Aorta (tissue), 5 donors: ENCODE results near the gene ADRA2A. TPM values are rescaled to one million over a fixed set of nuclear protein-coding genes. Genes with fewer than 3 reads are reported as not detected.

Experiments
- ATAC-seq: fragments of 200-7000 bp; cut with Tn5 transposase; one replicate; pipeline ENCODE4 v1.9.1; 2022; ENCODE audit warnings: moderate library complexity; ENCODE audit not compliant: low FRiP score
- DNase-seq, 2 donors: peaks; one replicate each; pipeline ENCODE4 v3.0.0-alpha.2; 2020
- H3K27ac ChIP-seq, 2 donors: one replicate each; pipeline ENCODE4 v1.5.1; 2013; ENCODE audit warnings: low read length in 2 of 2, mild to moderate bottlenecking in 2 of 2, moderate library complexity in 2 of 2, control low read depth in 1 of 2, inconsistent platforms in 1 of 2, low read depth in 1 of 2
- H3K27me3 ChIP-seq, 2 donors: one replicate each; pipeline ENCODE4 v1.6.1; 2013; ENCODE audit warnings: control low read depth in 1 of 2, low read length in 1 of 2, mild to moderate bottlenecking in 1 of 2, moderate library complexity in 1 of 2; ENCODE audit not compliant: insufficient read depth in 2 of 2, control insufficient read depth in 1 of 2
- H3K36me3 ChIP-seq, 2 donors: one replicate each; pipeline ENCODE4 v1.6.1; 2013; ENCODE audit warnings: control low read depth in 1 of 2, low read length in 1 of 2, mild to moderate bottlenecking in 1 of 2; ENCODE audit not compliant: insufficient read depth in 2 of 2, control insufficient read depth in 1 of 2
- H3K4me1 ChIP-seq, 2 donors: one replicate each; pipeline ENCODE4 v1.6.1; 2013; ENCODE audit warnings: low read length in 2 of 2, control low read depth in 1 of 2, mild to moderate bottlenecking in 1 of 2, moderate library complexity in 1 of 2; ENCODE audit not compliant: insufficient read depth in 2 of 2, control insufficient read depth in 1 of 2
- H3K4me3 ChIP-seq, 2 donors: one replicate each; pipeline ENCODE4 v1.5.1; 2013; ENCODE audit warnings: low read length in 2 of 2, control low read depth in 1 of 2, mild to moderate bottlenecking in 1 of 2
- H3K9me3 ChIP-seq: one replicate; pipeline ENCODE4 v1.6.1; 2013; ENCODE audit warnings: mild to moderate bottlenecking, low read length; ENCODE audit not compliant: control insufficient read depth
- WGBS, 2 donors: extraction: QIAGEN DNeasy Blood & Tissue Kit; methylation state at CpG; one replicate each; pipeline ENCODE4 v1.1.7; 2013; 5-methylcytosine and 5-hydroxymethylcytosine counted together
- intact Hi-C, 2 donors: fragments of 100-400 bp; cut with DNase I; formaldehyde crosslinking; loops; one replicate each; pipeline versions ENCODE4 v1.14.2 to v1.15.0; 2022
- polyA plus RNA-seq, 2 donors: library from polyadenylated mRNA; stranded (reverse); fragments of 200-250 nt; gene quantifications; one replicate each; pipeline ENCODE4 v1.2.3, GENCODE V29; 2013
- total RNA-seq, 2 donors: library from RNA; stranded (reverse); fragmentation: NEBNext Ultra II Directional; extraction: Animal tissue kit (Norgen Biotek cat#: 25700); gene quantifications; one replicate each; pipeline ENCODE4 v1.2.1, GENCODE V29; 2021
- donor health status: healthy with polysubstance abuse.
- donor health status: Bipolar disorder and iron deficiency.
- donor health status: DM: no; HTN: no; CAD: no.
- donor health status: DM: no; HTN: no; CAD: no.
- donor health status: DM: yes; HTN: yes; CAD: no.

Gene ADRA2A
- total and polyA plus RNA-seq, 4 donors = 0.13 to 11.5 (median 5.9) TPM

- Histone ChIP-seq H3K27ac (no peak overlapping the region), H3K36me3 (no peaks in the 10 kb centered on the region), H3K27me3 (no peaks in the 10 kb centered on the region), H3K4me1 (no peaks in the 10 kb centered on the region), H3K4me3 (no peak overlapping the region), H3K9me3 (peaks cover 2% of the 10 kb centered on the region)
- no peak for ATAC-seq
- intact Hi-C loops = no loop called here
- peak in 1 of 2 donors; percentile 11 for DNase-seq
These were observed 45.3 kb downstream of the ADRA2A start for GRCh38 chr10:111122127-111122526.

- Histone ChIP-seq H3K27ac (no peak overlapping the region), H3K9me3 (peaks cover 2% of the 10 kb centered on the region), H3K36me3 (no peaks in the 10 kb centered on the region), H3K4me1 (no peaks in the 10 kb centered on the region), H3K27me3 (no peaks in the 10 kb centered on the region), H3K4me3 (no peak overlapping the region)
- intact Hi-C loops = no loop called here
- no peak for ATAC-seq
- DNase-seq = no peak
- WGBS, 2 donors = 89 to 90% methylated on average over 6 of the region's 6 CpGs
These were observed 47.1 kb downstream of the ADRA2A start for GRCh38 chr10:111123883-111124282.

- ATAC-seq (no peak), DNase-seq (no peak)
- no peaks in the 10 kb centered on the region for H3K36me3 ChIP-seq
- H3K4me3 ChIP-seq = no peak overlapping the region
- H3K9me3 ChIP-seq = peaks cover 3% of the 10 kb centered on the region
- intact Hi-C loops = no loop called here
- H3K4me1 ChIP-seq = no peaks in the 10 kb centered on the region
- peaks cover 0 to 1% of the 10 kb centered on the region in 2 donors for H3K27me3 ChIP-seq
- WGBS, 2 donors = 77 to 82% methylated on average over 2 of the region's 2 CpGs
- no peak overlapping the region for H3K27ac ChIP-seq
These were observed 48.3 kb downstream of the ADRA2A start for GRCh38 chr10:111125102-111125501.

- H3K4me1 ChIP-seq = no peaks in the 10 kb centered on the region
- WGBS, 2 donors = 67 to 76% methylated on average over 2 of the region's 2 CpGs
- H3K36me3 ChIP-seq = no peaks in the 10 kb centered on the region
These were observed 49.2 kb downstream of the ADRA2A start for GRCh38 chr10:111126077-111126476.

GRCh38 chr10:111127081-111127848, 50.4 kb downstream of the ADRA2A start:
- whole genome bisulfite sequencing, 2 donors = 60 to 64% methylated on average over 5 of the region's 5 CpGs
- Histone ChIP-seq H3K4me1 (no peaks in the 10 kb centered on the region), H3K36me3 (no peaks in the 10 kb centered on the region), H3K27me3 (peaks cover 0 to 1% of the 10 kb centered on the region in 2 donors), H3K4me3 (no peak overlapping the region), H3K27ac (no peak overlapping the region), H3K9me3 (peaks cover 3% of the 10 kb centered on the region)
- intact Hi-C loops = no loop called here
- DNase-seq (no peak), ATAC-seq (no peak)

More at GRCh38 chr10:111126077-111126476, 49.2 kb downstream of the ADRA2A start:
- Histone ChIP-seq H3K27me3 (peaks cover 0 to 1% of the 10 kb centered on the region in 2 donors), H3K9me3 (peaks cover 3% of the 10 kb centered on the region), H3K4me3 (no peak overlapping the region), H3K27ac (no peak overlapping the region)
- intact Hi-C loops = no loop called here
- ATAC-seq = no peak
- no peak for DNase-seq

GRCh38 chr10:111128331-111129180, 51.7 kb downstream of the ADRA2A start:
- DNase-seq (peak in 1 of 2 donors; percentile 63), ATAC-seq (no peak)
- Histone ChIP-seq H3K9me3 (peaks cover 3% of the 10 kb centered on the region), H3K27ac (no peak overlapping the region), H3K36me3 (no peaks in the 10 kb centered on the region), H3K4me3 (no peak overlapping the region), H3K4me1 (no peaks in the 10 kb centered on the region), H3K27me3 (peaks cover 0 to 1% of the 10 kb centered on the region in 2 donors)
- intact Hi-C loops = no loop called here
- WGBS, 2 donors = 52 to 56% methylated on average over 15 of the region's 15 CpGs

GRCh38 chr10:111129363-111129762, 52.5 kb downstream of the ADRA2A start:
- peaks cover 0 to 1% of the 10 kb centered on the region in 2 donors for H3K27me3 ChIP-seq
- H3K4me1 ChIP-seq = no peaks in the 10 kb centered on the region
- ATAC-seq (no peak), DNase-seq (no peak)
- no peak overlapping the region for H3K27ac ChIP-seq
- no peaks in the 10 kb centered on the region for H3K36me3 ChIP-seq
- 48 to 53% methylated on average over 6 of the region's 6 CpGs for WGBS, 2 donors
- intact Hi-C loops = no loop called here
- no peak overlapping the region for H3K4me3 ChIP-seq
- H3K9me3 ChIP-seq = peaks cover 3% of the 10 kb centered on the region

- Histone ChIP-seq H3K4me1 (no peaks in the 10 kb centered on the region), H3K27ac (no peak overlapping the region), H3K4me3 (no peak overlapping the region), H3K27me3 (peaks cover 0 to 1% of the 10 kb centered on the region in 2 donors), H3K36me3 (no peaks in the 10 kb centered on the region), H3K9me3 (peaks cover 2% of the 10 kb centered on the region)
- intact Hi-C loops = no loop called here
- ATAC-seq (no peak), DNase-seq (no peak)
- 75 to 81% methylated on average over 5 of the region's 5 CpGs for whole genome bisulfite sequencing, 2 donors
These were observed 53.6 kb downstream of the ADRA2A start for GRCh38 chr10:111130471-111130870.
